C4-2B (cell line): Measurements from ENCODE around the gene TMEM80.
A peak's percentile ranks its signal among the peaks of the same experiment; 100 is the strongest.

Source experiments
- H3K27ac ChIP-seq: fragments of 450-650 bp; 2 replicates; pipeline ENCODE4 v1.5.1; 2017
- ZFX ChIP-seq: fragments of 450-650 bp; IDR thresholded peaks from 2 replicates; pipeline ENCODE4 v1.6.1; 2017
- TF ChIP-seq, protein P1 (sequence below): fragments of 450-650 bp; conservative IDR thresholded peaks from 2 replicates; pipeline ENCODE4 v1.5.1; 2017; ENCODE audit warnings: mild to moderate bottlenecking

Gene TMEM80

DNA sequence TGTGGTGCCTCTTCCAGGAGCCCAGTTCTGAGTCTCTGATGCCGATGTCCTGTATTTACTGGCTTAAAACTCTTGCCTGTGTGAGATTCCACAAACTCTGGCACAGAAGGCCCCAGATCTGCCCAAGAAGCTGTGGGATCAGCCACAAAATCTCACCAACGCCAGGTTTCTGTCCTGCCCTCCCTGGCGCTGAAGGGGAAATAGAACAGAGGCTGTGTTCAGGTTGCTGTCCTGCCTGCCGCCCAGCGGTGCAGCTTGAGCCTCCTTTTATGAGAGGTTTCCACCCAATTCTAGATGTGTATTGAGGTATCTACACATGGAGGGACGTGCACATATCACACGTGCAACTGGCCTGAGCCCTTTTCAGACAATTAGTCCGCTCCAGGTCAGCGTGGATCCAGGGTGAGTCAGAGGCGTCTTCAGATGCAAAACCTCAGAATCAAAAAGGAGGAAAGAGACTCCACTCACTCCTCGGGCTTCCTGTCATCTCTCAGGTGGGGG is 2.2 kb downstream of the TMEM80 start:
- H3K27ac ChIP-seq = no peak overlapping the region

DNA sequence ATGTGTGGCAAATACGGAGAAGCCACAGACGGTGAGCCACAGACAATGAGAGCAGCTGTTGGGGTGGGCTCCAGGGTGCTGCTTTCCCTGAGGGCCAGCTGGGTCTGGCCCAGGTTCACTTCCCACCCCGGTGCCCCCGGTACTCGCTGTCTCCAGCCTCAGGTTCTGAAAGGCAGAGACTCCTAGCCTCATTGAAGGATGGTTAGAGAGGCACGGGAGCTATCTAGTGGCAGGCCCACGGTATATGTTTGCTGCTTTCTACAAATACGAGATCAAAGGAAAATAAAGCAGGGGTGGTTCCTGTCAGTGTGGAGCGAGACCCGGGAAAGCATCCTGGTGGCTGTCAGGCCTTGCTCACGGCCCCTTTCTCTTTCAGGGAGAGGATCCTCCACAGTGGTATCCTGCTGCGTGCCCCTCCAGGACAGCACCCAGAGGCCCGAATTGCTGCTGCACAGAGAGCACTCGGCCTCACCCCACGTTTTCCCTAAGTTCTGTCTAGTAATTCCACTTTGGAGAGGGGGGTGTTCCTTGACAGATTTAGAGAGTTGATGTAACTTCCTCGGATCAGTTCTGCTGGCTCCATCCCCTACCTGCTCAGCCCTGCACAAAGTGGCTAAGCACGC is 3.0 kb downstream of the TMEM80 start:
- TF ChIP-seq ZFX = no peak
- TF ChIP-seq, protein P1, sequence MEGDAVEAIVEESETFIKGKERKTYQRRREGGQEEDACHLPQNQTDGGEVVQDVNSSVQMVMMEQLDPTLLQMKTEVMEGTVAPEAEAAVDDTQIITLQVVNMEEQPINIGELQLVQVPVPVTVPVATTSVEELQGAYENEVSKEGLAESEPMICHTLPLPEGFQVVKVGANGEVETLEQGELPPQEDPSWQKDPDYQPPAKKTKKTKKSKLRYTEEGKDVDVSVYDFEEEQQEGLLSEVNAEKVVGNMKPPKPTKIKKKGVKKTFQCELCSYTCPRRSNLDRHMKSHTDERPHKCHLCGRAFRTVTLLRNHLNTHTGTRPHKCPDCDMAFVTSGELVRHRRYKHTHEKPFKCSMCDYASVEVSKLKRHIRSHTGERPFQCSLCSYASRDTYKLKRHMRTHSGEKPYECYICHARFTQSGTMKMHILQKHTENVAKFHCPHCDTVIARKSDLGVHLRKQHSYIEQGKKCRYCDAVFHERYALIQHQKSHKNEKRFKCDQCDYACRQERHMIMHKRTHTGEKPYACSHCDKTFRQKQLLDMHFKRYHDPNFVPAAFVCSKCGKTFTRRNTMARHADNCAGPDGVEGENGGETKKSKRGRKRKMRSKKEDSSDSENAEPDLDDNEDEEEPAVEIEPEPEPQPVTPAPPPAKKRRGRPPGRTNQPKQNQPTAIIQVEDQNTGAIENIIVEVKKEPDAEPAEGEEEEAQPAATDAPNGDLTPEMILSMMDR = no peak
- no peak overlapping the region for H3K27ac ChIP-seq

More for the DNA sequence above, 2.2 kb downstream of the TMEM80 start:
- no peak for TF ChIP-seq ZFX
- TF ChIP-seq, protein P1 = no peak

- no peak overlapping the region for H3K27ac ChIP-seq
Measured at GRCh38 chr11:699116-699508, 3.5 kb downstream of the TMEM80 start.

GRCh38 chr11:699753-700152 is 4.1 kb downstream of the TMEM80 start:
- H3K27ac ChIP-seq = no peak overlapping the region
- TF ChIP-seq, protein P1 = no peak
- no peak for TF ChIP-seq ZFX

More at GRCh38 chr11:699116-699508, 3.5 kb downstream of the TMEM80 start:
- TF ChIP-seq, protein P1 = no peak
- TF ChIP-seq ZFX = no peak

DNA sequence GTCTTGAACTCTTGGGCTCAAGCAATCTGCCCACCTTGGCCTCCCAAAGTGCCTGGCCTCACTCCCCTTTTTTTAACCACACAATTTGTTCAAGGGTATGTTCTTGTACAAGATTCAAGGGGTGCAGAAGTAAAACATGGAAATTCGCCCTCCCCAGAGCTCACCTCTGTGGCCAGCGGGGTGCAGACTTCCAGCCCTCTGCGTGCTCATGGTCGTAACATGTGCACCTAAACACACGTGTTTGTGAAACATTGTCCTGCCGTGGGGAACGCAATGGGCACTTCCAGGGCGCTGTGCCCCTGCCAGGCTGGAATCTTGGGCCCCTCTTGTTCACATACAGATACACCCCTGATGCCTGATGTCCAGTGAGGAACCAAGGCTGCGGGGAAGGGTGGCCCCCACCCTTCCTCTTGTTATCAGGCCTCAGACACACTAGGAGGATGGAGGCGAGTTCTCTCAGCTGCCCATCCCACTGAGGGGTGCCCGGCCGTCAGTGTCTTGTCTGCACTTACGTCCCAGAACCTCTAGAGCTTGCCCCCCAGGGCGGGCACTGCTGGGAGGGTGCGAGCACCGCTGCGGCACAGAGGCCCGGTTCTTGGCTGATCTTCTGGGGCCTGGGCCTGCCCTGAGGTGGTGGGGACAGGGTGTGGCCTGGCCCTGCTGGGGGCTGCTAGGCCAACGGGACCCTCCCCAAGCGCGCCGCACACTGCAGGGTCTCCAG is 6.3 kb downstream of the TMEM80 start:
- H3K27ac ChIP-seq = peak overlapping the region; percentile 98
- no peak for TF ChIP-seq ZFX
- TF ChIP-seq, protein P1 = no peak

- peak; percentile 71 for TF ChIP-seq ZFX
- TF ChIP-seq, protein P1 = no peak
- peak overlapping the region; percentile 98 for H3K27ac ChIP-seq
Measured at GRCh38 chr11:702462-703461, 7.1 kb downstream of the TMEM80 start.
